ENCODE results near the gene GPC6.

DNA sequence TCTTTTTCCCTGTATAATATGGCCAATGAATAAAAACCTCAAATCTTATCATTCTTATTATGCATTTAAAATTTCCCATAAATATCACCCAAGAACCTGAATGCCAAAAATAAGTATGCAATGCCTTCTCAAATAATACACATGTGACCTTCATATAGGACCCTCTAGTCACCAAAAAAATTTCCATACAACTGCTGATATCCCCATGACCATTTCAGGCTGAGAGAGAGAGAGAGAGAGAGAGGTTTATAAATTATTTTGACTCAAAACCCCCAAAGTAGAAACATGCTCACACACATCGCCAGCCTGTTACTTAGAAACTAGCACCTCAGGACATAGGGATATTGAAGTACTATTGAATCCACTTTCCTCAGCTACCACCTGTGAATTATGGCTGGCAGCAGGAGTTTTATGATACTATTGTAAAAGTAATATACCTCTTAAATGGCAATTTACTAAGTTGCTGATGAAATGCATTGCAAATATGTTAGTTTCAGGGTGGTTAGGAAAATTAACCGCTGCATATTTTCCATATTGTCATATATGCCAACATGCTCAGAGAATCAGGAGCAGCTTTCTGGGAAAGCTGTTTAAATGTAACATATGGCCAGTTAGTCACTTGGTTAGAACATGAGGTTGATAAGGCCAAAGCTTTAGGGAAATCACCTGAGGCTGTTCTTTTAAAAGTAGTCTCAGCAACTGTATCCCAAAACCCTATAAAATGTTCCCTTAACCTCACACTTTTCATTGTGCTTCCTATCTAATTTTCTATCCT lies 1022.0 kb downstream of the GPC6 start:
- TF ChIP-seq POLR2A (IDR thresholded peaks at IDR 0.05) = no peak
- TF ChIP-seq, protein P1, sequence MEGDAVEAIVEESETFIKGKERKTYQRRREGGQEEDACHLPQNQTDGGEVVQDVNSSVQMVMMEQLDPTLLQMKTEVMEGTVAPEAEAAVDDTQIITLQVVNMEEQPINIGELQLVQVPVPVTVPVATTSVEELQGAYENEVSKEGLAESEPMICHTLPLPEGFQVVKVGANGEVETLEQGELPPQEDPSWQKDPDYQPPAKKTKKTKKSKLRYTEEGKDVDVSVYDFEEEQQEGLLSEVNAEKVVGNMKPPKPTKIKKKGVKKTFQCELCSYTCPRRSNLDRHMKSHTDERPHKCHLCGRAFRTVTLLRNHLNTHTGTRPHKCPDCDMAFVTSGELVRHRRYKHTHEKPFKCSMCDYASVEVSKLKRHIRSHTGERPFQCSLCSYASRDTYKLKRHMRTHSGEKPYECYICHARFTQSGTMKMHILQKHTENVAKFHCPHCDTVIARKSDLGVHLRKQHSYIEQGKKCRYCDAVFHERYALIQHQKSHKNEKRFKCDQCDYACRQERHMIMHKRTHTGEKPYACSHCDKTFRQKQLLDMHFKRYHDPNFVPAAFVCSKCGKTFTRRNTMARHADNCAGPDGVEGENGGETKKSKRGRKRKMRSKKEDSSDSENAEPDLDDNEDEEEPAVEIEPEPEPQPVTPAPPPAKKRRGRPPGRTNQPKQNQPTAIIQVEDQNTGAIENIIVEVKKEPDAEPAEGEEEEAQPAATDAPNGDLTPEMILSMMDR (IDR thresholded peaks at IDR 0.05) = no peak
